ENCODE data around the gene FLT3.

- TF ChIP-seq POLR2A (IDR thresholded peaks at IDR 0.05), result no peak
- TF ChIP-seq, protein P1, sequence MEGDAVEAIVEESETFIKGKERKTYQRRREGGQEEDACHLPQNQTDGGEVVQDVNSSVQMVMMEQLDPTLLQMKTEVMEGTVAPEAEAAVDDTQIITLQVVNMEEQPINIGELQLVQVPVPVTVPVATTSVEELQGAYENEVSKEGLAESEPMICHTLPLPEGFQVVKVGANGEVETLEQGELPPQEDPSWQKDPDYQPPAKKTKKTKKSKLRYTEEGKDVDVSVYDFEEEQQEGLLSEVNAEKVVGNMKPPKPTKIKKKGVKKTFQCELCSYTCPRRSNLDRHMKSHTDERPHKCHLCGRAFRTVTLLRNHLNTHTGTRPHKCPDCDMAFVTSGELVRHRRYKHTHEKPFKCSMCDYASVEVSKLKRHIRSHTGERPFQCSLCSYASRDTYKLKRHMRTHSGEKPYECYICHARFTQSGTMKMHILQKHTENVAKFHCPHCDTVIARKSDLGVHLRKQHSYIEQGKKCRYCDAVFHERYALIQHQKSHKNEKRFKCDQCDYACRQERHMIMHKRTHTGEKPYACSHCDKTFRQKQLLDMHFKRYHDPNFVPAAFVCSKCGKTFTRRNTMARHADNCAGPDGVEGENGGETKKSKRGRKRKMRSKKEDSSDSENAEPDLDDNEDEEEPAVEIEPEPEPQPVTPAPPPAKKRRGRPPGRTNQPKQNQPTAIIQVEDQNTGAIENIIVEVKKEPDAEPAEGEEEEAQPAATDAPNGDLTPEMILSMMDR (IDR thresholded peaks at IDR 0.05), result no peak
Measured at GRCh38 chr13:28093881-28094280, 6.5 kb downstream of the FLT3 start.

Data from heart left ventricle (tissue), 13 donors.